Dermis microvascular lymphatic vessel endothelial cell (primary cell): ENCODE results near the gene SLC9A3. TPM values are rescaled to one million over a fixed set of nuclear protein-coding genes. Genes with fewer than 3 reads are reported as not detected.

ENCODE experiments used
- DNase-seq, 2 donors: peaks; one replicate each; pipeline versions ENCODE4 v3.0.0 to v3.0.0-alpha.2; 2010; ENCODE audit warnings: low read depth in 2 of 2
- total RNA-seq: library from RNA; depleted of rRNA; stranded (reverse); fragments of >200 nt; gene quantifications from 2 replicates; pipeline ENCODE4 v1.2.1, GENCODE V29; 2014

SLC9A3 gene
- total RNA-seq, 1 donor from 2014 or later, result 0.51 TPM

DNA sequence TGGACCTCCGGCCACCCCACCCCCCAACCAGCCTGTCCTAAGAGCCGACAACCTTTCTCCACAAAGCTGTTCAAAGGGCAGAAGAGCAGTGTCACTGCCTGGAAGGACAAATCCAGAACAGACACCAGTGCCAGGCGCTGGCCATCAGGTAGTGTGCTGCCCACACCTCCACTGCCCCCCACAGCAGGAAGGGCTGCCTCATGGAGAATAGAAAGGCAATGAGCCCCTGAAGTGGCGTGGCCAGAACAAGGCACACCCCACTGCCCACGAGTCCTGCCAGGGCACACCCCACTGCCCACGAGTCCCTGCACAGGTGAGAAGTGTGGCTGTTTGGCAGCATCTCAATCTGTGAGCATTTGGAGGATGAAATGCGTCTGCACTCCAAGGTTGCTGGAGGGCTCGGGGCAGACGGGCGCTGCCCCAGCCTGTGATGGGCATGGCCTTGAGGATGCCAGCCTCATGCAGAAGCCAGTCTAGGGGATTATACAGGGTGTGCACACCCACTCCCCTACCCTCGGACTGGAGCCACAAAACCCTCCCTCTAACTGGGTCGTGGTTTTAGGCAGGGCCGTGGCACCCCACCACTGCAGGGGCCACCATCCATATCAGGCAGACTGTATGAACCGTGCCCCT lies 2.3 kb upstream of the SLC9A3 start:
- DNase-seq, result no peak

DNA sequence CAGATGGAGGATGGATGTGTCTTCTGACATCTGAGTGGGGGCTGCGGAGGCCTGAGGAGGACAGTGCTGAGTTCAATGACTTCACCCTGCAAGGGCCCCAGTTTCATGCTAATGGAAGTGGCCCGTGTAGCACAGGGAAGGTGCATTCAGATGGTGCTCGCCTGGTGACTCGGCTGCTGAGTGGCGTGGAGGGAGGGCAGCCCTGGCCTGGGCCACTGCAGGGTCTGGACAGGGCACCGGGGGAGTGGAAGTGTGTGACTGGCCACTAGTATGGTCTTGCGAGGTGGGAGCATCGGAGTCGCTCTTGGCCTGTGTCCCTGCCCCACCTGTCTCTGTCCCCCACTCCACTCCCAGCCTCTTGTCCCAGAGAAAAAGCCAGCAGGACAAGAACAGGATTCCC lies 1.7 kb upstream of the SLC9A3 start:
- no peak for DNase-seq

DNA sequence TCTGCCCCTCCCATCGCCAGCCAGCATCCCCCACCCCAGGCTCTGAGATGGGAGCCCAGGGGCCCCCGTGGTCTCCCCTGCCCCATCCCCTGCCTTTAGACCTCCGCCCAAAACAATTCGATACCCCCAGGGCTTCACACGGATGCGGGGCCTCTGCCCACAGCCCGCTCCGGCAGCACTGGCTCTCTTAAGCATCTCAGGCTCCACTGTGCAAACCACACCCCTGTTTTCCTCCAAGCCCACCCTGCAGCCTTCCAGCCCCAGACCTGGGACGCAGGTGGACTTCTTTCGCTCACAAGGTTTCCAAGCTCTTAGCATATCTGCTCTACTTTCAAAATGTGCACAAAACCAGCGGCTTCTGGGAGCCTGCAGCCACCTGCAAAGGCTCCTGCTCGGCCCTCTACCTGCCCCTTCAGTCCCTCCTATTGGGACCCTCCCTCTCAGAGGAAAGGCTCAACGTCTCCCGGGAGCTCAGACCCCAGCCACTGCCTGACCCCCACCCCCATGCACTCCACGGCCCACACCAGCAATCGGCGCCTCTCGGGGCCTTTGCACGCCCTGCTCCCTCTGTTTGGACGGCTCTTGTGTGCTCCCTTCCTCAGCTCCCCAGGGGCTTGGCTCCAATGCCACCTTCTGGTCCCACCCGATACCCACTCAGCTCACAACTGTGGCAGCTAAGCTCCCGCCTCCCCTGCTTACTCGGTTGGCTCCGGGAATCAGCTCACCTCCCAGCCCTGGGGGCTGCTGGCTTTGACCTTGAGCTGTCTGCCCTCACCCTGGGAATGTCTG lies 918 bp upstream of the SLC9A3 start:
- DNase-seq, result no peak

DNA sequence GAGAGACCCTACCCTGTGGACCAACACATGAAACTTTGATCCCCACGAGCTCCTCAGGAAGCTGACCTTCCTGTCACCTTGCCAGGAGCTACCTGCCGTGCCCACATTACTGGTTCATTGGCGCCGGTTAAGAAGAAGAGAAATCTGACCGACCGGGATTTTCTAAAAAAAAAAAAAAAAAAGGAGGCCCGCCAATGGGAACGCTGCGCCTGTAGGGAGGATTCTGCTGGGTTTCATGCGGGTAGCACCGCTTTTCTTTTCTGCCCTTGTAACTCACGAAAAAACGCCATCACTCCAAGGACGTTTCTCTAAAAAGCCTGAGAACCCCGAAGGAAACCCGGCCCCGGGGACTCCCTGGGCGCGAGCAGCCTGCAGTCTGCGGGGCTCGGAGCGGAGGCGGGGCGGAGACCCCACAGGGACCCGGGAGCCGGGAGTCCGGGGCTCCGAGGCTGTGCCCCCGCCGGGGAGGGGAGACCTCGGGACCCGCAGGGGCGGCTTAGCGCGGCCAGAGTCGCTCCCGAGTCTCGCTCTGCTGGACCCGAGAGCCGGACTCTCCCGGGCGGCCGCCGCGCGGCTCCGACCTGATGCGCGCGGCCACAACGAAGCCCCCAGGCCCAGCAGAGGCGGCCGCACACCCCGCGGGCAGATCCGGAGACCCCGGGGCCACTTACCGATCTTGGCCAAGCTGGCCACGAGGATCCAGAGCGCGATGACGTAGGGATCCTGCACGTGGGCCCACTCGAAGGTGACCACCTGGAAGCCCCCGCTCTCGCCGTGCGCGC lies 617 bp downstream of the SLC9A3 start:
- DNase-seq, result no peak

DNA sequence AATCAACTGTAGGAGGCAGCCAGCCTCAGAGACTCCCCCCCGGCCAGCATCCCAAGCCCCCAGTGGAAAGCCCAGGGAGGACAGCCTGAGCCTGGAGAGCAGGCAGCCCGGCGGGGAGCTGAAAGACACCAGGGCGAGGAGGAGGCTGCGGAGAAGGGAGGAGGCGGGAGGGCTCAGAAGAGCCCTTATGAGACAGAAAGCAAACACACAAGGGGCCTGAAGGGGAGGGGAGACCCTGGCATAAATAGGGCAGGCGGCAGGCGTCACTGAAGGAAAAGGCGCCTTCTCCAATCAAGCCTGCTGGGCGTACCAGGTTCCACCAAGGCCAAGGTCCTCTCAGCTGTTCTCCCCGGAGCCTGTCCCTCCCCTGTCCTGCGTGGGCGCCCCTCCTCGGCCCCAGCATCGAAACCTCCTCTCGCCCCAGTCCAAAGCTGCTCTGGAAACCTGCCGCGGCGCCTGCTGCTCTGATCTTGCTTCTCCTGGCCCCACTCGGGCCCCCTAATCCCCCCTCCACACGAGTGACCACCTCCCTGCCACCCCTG lies 1.3 kb downstream of the SLC9A3 start:
- DNase-seq, result no peak

DNA sequence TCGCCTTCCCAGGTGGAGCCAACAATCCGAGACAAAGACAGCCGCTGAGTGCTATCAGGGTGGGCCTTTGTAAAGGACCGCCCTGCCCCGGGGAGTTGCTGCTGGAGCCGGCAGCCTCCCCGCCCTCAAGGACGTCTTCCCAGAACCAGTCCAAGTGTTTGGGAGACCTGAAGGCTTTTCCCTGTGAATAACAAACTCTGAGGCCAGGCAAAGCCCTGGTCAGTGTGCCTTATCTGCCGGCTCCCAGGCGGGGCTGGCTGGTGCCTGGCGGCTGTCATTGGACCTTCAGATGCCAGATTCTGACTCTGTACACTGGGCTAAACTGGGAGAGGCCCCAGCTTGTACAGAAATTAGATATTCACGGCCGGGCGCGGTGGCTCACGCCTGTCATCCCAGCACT lies 2.1 kb downstream of the SLC9A3 start:
- DNase-seq, result no peak

DNA sequence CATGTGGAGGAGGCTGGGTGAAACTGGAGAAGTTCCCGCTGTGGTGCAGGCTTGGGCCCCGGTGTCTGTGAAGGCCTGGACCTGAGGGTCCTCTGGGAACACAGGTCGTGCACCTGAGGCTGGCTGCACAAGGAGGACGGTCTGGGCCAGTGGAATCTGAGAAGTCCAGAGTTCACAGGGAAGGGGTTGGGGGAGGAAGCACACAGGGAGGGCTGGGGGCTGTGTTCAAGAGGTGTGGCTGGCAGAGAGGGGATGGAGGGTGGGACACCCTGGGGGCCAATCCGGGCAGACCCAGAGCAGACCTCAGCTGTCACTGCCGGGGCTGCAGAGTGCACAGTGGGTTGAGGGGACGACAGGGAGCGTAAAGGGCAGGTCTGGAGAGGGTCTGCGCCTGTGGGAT lies 2.6 kb downstream of the SLC9A3 start:
- DNase-seq, result no peak

DNA sequence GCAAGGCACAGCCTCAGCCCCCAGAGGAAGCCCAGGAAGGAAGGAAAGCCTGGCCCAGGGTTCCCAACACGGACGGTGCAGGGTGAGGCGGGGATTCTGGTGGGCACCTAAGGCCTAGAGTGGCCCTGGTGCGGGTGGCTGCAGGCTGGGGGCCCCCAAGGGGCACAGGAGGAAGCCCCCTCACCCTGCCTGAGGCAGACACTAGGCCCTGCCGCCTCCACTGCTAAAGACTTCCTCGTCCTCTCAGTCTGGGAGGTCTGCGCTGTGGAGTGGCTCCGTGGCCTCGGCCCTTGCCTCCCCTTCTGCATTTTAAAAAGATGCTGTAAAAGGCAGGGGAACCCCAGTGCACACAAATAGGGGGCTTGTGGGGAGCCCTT lies 3.4 kb downstream of the SLC9A3 start:
- no peak for DNase-seq

DNA sequence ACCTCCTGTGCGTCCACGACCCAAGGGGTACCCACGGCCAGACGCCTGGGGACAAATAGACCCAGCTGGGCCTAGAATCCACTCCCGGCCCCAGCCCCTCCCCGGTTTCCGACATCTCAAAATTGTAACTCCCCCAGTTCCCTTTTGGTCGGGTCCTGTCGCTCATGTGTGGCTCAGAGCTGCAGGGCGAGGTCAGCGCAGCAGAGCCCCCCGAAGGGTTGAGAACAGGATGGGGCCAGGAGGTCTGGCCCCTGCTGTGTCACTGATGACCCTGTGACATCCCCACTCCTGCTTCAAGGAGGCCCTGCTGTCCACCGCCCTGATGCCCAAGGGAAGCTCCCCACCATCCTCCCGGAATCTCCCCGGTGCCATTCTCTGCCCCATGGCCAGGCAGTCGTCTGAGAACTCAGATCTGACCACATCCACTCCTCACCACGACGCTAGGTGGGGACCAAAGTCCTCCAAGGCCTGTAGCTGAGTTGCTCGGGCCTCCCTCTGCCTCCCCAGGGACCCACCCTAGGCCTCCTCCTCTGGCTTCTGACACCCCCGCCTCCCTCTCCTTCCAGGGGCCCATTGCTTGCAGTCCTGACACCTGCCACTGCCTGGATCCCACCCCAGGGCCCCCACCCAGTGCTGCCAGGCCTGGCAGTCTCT lies 3.9 kb downstream of the SLC9A3 start:
- no peak for DNase-seq

DNA sequence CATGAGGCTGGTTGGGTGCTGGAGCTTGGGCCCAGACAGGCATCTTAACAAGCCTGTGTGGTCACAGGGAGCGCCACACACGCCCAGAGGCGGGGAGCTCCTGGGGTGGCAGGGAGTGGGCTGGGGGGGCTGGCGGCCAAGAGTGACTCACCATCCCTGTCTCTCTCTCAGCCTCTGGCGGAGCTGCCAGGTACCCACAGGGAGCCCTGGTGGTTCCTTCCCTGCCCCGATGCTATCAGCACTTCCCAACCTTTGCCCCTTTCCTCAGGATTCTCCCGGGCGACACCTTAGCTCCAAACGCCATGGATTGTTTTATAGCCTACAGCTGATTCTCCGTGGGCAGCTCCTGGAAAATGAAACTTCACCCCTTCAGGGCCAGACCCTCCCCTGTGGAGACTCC lies 5.5 kb downstream of the SLC9A3 start:
- DNase-seq, result no peak

DNA sequence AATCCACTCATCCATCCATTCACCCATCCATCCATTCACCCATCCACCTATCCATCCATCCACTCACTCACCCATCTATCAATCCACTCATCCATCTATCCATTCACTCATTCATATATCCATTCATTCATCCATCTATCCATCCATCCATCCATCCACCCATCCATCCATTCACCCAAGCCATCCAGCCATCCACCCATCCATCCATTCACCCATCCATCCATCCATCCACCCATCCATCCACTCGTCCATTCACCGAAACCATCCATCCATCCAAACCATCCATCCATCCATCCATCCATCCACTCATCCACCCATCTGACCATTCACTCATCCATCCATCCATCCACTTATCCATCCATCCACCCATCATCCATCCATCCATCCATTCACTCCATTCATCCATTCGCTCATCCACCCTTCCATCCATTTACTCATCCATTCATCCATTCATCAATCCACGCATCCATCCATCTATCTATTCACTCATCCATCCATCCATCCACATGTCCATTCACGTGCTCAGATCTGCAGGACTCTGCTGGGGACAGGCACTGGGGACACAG lies 6.6 kb downstream of the SLC9A3 start:
- DNase-seq, result no peak

DNA sequence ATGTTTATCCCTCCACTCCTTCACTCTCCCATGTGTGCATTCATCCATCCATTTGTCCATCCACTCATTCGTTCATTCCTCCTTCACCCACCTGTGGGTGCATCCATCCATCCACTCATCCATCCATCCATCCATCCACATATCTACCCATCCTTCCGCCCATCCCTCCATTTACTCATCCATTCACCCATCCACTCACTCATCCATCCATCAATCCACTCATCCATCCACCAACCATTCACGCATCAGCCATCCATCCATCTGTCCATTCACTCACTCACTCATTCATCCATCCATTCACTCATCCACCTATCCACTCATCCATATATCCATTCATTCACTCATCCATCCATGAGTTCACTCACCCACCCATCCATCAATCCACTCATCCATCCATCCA lies 7.3 kb downstream of the SLC9A3 start:
- no peak for DNase-seq

DNA sequence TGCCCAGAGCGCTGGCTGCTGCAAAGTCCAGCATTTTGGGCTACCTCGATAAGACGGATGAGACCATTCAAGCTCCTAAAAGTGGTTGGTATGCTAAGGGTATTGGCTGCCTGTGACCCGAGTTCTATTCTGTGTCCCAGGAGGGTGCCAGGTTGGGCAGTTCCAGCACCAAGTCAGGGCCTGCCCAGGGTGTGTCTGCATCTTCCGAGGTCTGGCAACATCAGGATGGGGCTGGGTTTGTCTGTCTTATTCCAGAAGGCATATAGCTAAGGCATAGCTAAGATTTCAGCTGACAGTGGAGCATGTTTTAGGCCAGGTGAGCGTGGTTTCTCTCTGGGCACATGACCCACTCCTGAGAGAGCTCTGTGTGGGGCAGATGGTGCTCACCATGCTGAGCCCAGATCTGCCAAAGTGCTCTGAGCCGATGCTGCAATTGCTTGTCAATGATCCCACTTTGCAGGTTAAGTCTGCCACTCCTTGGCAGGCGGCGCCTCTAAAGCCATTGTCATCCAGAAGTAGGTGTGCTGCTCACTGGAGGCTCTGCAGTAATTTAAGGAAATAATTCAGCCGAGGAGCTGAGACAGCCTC lies 7.8 kb downstream of the SLC9A3 start:
- DNase-seq, result no peak

DNA sequence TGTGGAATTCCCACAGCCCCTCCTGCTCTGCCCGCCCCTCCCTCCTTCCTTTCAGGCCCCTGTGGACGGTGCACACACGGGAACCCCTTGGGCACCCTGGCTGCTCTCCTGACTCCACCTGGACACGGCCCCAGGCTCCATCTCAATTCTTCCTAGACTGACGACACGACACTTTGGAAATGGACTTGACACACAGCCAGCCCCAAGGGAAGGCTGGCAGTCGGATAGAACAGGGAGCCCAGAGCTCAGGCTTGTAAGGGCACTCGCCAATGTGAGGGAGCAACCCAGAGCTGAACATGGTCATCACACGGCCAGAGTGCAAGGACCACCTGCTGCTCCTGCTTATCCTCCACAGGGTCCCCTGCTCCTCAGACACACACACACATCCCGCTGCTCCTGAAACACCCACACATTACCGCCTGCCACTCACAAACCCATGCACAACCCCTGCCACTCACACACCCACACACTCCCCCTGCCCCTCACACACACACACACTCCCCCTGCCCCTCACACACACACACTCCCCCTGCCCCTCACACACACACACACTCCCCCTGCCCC lies 8.9 kb downstream of the SLC9A3 start:
- DNase-seq, result no peak

DNA sequence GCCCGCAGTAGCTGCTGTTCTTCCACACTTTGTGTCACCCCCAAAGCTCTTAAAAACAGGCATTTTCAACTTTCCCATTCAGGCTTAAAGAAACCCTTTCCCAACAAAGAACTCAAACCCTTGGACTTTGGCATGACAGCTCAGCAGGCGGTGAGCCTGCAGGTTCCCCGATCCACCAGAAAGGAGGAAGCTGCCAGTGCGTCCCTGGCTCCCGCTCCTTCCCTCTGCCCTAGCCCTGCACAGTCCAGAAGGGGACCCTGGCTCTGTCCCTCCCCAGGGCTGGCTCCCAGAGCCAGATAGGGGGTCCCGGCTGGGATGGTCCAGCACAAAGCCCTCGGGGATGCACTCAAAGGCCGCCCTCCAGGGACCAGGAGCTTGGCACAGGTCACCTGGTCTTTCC lies 9.6 kb downstream of the SLC9A3 start:
- DNase-seq, result no peak

DNA sequence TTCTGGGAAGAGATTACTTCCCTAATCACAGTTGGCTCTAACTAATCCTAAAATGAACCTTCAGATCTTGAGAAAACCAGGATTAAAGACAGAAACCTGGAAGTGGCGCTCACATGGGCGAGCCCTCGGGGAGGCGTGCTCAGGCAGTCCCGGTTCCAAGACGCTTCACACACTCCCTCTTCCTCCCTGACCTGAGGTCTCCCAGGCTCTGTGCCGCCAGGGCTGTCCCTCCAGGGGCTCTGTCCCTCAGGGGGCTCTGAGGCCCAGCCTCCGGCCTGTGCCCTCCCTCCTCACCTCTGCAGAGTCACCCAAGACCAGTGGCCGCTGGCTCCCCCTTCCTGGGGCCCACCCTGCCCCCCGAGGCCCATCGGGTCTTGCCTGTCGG lies 10.2 kb downstream of the SLC9A3 start:
- no peak for DNase-seq

DNA sequence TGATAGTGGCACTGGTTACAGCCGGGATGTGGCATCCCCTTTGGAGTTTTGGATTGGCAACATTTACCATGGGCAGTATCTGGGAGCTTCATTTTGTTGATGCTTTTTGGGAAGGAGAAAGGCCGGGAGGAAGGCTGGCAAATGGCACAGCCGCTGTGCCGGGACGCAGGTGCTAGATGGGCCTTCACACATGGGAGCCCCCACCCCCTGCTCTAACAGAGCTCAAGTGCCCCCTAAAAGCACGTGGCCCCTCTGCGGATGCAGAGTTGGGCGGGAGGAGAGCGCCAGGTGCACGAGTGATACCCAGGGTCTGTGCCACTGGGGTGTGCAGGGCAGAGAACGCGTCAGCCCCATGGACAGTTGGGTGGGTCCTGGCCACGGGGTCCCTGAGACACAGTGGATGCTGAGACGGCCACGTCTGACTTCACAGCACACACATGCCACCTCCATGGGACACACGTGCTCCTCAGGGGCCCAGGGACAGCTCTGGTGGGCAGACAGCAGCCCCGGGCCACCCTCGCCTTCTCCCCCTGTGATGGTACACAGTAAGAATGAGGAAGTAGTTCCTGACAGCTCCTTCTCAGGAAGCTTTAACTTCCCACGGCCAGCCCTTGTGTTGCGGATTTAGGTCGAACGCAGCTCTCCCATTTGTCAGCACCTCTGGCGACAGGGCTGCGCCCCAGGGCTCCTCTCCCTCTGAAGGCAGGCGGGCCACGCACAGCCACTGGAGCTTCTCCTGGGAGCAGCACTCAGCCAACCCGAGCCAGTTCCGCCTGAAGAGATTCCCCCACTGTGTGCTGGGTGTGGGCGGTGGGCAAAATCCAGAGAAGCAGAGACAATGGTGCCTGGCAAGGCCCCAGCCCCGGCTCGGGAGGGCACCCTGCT lies 10.8 kb downstream of the SLC9A3 start:
- DNase-seq, result no peak

DNA sequence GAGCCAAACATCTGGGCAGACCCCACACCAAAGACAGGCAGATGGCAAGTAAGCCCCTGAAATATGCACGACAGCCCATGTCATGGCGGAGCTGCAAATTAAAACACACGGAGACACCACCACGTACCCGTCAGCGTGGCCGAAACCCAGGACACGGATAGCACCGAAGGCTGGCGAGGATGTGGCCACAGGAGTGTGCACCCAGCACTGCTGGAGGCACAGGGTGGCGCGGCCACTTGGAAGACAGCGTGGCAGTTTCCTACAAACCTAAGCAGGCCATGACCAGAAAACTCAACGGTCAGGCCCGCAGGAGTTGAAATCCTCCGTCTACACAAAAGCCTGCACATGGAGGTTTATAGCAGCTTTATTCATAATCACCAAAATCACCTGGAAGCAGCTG lies 12.8 kb downstream of the SLC9A3 start:
- no peak for DNase-seq

DNA sequence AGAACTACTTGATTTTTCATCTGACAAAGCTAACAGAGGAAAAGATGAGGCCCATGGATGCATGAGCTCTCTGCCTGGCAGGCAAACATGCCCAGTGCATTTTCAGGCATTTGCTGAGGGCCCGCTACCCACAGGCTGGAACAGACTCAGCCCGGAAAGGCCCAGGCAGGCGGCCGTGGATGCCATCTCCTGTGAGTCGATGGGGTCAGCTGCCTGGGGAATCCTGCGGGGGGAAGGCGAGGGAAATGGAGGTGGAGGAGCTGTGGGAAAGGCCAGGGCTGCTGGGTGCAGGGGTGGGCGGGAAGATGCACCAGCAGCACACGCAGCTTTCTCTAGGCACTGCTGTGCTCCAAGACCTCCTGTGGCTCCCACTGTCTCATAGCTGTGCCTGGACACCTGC lies 13.7 kb downstream of the SLC9A3 start:
- no peak for DNase-seq
